Heart left ventricle (tissue), 16 donors: ENCODE data around the gene ATP7B. TPM values are rescaled to one million over a fixed set of nuclear protein-coding genes. Genes with fewer than 3 reads are reported as not detected.

Experiments
- ATAC-seq, 4 donors: fragments of 200-7000 bp; cut with Tn5 transposase; one replicate each; pipeline ENCODE4 v1.9.1; 2020 to 2022; ENCODE audit warnings: moderate library complexity in 4 of 4, mild to moderate bottlenecking in 3 of 4, moderate number of reproducible peaks in 1 of 4
- DNase-seq, 5 donors: peaks; one replicate each; pipeline ENCODE4 v3.0.0-alpha.2; 2020
- H3K27ac ChIP-seq, 12 donors: fragments of 200-600 bp; sonication (generic) in 4 of 12; one replicate each; pipeline versions ENCODE4 v1.5.0 to v1.8.0; 2016 to 2022; ENCODE audit warnings: mild to moderate bottlenecking in 2 of 12
- H3K27me3 ChIP-seq, 9 donors: fragments of 200-600 bp; sonication (generic) in 2 of 9; one replicate each; pipeline versions ENCODE4 v1.5.1 to v1.8.0; 2016 to 2022; ENCODE audit warnings: mild to moderate bottlenecking in 3 of 9
- H3K36me3 ChIP-seq, 9 donors: fragments of 200-600 bp; sonication (generic) in 2 of 9; one replicate each; pipeline versions ENCODE4 v1.5.0 to v1.8.0; 2018 to 2022; ENCODE audit warnings: mild to moderate bottlenecking in 2 of 9
- H3K4me1 ChIP-seq, 12 donors: fragments of 200-600 bp; sonication (generic) in 4 of 12; one replicate each; pipeline versions ENCODE4 v1.5.0 to v1.8.0; 2016 to 2022; ENCODE audit warnings: mild to moderate bottlenecking in 3 of 12
- H3K4me3 ChIP-seq, 12 donors: fragments of 200-600 bp; sonication (generic) in 4 of 12; one replicate each; pipeline versions ENCODE4 v1.5.0 to v1.8.0; 2017 to 2022; ENCODE audit warnings: mild to moderate bottlenecking in 9 of 12, moderate library complexity in 4 of 12
- H3K9me3 ChIP-seq, 12 donors: fragments of 200-600 bp; sonication (generic) in 4 of 12; one replicate each; pipeline versions ENCODE4 v1.5.0 to v1.8.0; 2016 to 2022; ENCODE audit warnings: mild to moderate bottlenecking in 1 of 12
- CTCF ChIP-seq, 12 donors: fragments of 200-600 bp; sonication (generic) in 4 of 12; IDR thresholded peaks; one replicate each; pipeline versions ENCODE4 v1.5.0 to v1.8.0; 2018 to 2022; ENCODE audit warnings: antibody characterized with exemption in 12 of 12, mild to moderate bottlenecking in 5 of 12
- POLR2A ChIP-seq, 2 donors: fragments of 450-650 bp; IDR thresholded peaks; one replicate each; pipeline ENCODE4 v1.6.1; 2017; ENCODE audit warnings: antibody characterized with exemption in 2 of 2, mild to moderate bottlenecking in 2 of 2, moderate library complexity in 2 of 2
- WGBS, 4 donors: extraction: QIAGEN DNeasy Blood & Tissue Kit in 2 of 4; methylation state at CpG; one replicate each; pipeline versions ENCODE4 v1.1.5 to v1.1.7; 2013 to 2018; 5-methylcytosine and 5-hydroxymethylcytosine counted together
- intact Hi-C, 10 donors: fragments of 100-400 bp; cut with DNase I; formaldehyde crosslinking; loops; one replicate each; pipeline versions ENCODE4 v1.11.1 to v1.14.2; 2022
- polyA plus RNA-seq, 2 donors: library from polyadenylated mRNA; stranded (reverse); fragments of 200-250 nt; gene quantifications; one replicate each; pipeline ENCODE4 v1.2.3, GENCODE V29; 2013
- total RNA-seq, 9 donors: library from RNA; depleted of rRNA in 2 of 9; stranded (reverse); fragments of >200 nt in 2 of 9; fragmentation: NEBNext Ultra II Directional in 3 of 9; extraction: Animal tissue kit (Norgen Biotek cat#: 25700) in 3 of 9; gene quantifications; one replicate each; pipeline versions ENCODE4 v1.1.0 to v1.2.4, GENCODE V29; 2016 to 2023
- donor health status: ischemic (EF 13 %, LVEDD 7.1; RV severe dilation, severe dysfunction).
- donor health status: healthy with polysubstance abuse.
- donor health status: DM: no; HTN: yes; CAD: no.
- donor health status: DM: no; HTN: no; CAD: no.
- donor health status: ischemic (EF 25% LVEDD 6.9; RV normal size, moderate dysfunction).
- donor health status: ischemic (EF 25% LVEDD 5.7; RV mildly dilated, moderate dysfunction).
- donor health status: healthy.
- donor health status: DM: yes; HTN: yes; CAD: no.
- donor health status: ischemic (EF 35%, LVEDD 5.7; RV mildly dilated, moderate dysfunction).
- donor health status: nonischemic (EF 11% LVEDD 7.7; RV severe dilation, severe dysfunction).
- donor health status: DM: yes; HTN: yes; CAD: no.
- donor health status: PGD.
- donor health status: ischemic (EF 29% LVEDD 5.4; RV normal size, mild dysfunction).
- donor health status: nonischemic (EF 23%, LVEDD 6.1; RV moderate dilation, normal function).

ATP7B gene
- total and polyA plus RNA-seq, 11 donors = 2.7 to 11.4 (median 4.3) TPM

- H3K9me3 ChIP-seq = no peaks in the 10 kb centered on the region
- intact Hi-C loops = no loop called here
- no peaks in the 10 kb centered on the region for H3K27me3 ChIP-seq
- no peak overlapping the region for H3K27ac ChIP-seq
- H3K36me3 ChIP-seq = peaks cover 0 to 9% (median 0%) of the 10 kb centered on the region in 9 donors
- H3K4me3 ChIP-seq = no peak overlapping the region
- ATAC-seq (no peak), DNase-seq (no peak)
- WGBS, 4 donors = 72 to 85% (median 82%) methylated on average over 4 to 6 of the region's 6 CpGs
- no peak for TF ChIP-seq CTCF (IDR thresholded peaks at IDR 0.05)
- TF ChIP-seq POLR2A (IDR thresholded peaks at IDR 0.05) = no peak
- peaks cover 0 to 16% (median 0%) of the 10 kb centered on the region in 12 donors for H3K4me1 ChIP-seq
Measured at GRCh38 chr13:51974482-51974881, 36.8 kb downstream of the ATP7B start.

- ATAC-seq (no peak), DNase-seq (no peak)
- intact Hi-C loops = no loop called here
- no peak overlapping the region for H3K27ac ChIP-seq
- H3K4me1 ChIP-seq = peaks cover 0 to 30% (median 5%) of the 10 kb centered on the region in 12 donors
- no peaks in the 10 kb centered on the region for H3K9me3 ChIP-seq
- peaks cover 0 to 10% (median 0%) of the 10 kb centered on the region in 9 donors for H3K36me3 ChIP-seq
- H3K27me3 ChIP-seq = no peaks in the 10 kb centered on the region
- H3K4me3 ChIP-seq = no peak overlapping the region
- 95 to 98% (median 97%) methylated on average over 15 of the region's 15 CpGs for WGBS, 4 donors
- TF ChIP-seq CTCF (IDR thresholded peaks at IDR 0.05) (no peak), POLR2A (IDR thresholded peaks at IDR 0.05) (no peak)
Measured at GRCh38 chr13:51971520-51972426, 39.5 kb downstream of the ATP7B start.

GRCh38 chr13:51970349-51970748 is 40.9 kb downstream of the ATP7B start:
- no peak for TF ChIP-seq POLR2A (IDR thresholded peaks at IDR 0.05)
- TF ChIP-seq CTCF (IDR thresholded peaks at IDR 0.05) = no peak
- ATAC-seq (no peak), DNase-seq (no peak)
- 50 to 71% (median 64%) methylated on average over 4 to 5 of the region's 5 CpGs for WGBS, 4 donors
- Histone ChIP-seq H3K4me3 (no peak overlapping the region), H3K36me3 (peaks cover 0 to 10% (median 0%) of the 10 kb centered on the region in 9 donors), H3K27me3 (no peaks in the 10 kb centered on the region), H3K9me3 (no peaks in the 10 kb centered on the region), H3K4me1 (peaks cover 0 to 30% (median 5%) of the 10 kb centered on the region in 12 donors), H3K27ac (no peak overlapping the region)
- intact Hi-C loops = no loop called here
